ENCODE measurements around the gene PHLDB3.

The PHLDB3 gene

GRCh38 chr19:43496960-43497359, 7.6 kb downstream of the PHLDB3 start:
- no peak for DNase-seq

DNA sequence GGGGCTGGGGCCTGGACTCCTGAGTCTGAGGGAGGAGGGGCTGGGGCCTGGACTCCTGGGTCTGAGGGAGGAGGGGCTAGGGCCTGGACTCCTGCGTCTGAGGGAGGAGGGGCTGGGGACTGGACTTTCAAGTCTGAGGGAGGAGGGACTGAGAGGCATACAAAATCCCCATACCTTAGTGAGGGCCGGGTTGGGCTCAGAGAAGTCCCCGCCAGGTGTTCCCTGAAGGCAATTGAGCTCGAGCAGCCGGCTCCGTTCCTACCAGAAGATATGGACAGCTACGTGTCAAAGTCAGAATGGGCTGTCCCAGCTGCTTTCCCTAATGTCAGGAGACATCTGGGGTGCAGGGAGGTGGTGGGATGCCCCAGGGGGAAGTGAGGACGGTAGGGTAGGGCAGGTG, 9.5 kb downstream of the PHLDB3 start:
- no peak for DNase-seq

- DNase-seq: no peak
Measured at GRCh38 chr19:43490759-43491158, 13.8 kb downstream of the PHLDB3 start.

DNA sequence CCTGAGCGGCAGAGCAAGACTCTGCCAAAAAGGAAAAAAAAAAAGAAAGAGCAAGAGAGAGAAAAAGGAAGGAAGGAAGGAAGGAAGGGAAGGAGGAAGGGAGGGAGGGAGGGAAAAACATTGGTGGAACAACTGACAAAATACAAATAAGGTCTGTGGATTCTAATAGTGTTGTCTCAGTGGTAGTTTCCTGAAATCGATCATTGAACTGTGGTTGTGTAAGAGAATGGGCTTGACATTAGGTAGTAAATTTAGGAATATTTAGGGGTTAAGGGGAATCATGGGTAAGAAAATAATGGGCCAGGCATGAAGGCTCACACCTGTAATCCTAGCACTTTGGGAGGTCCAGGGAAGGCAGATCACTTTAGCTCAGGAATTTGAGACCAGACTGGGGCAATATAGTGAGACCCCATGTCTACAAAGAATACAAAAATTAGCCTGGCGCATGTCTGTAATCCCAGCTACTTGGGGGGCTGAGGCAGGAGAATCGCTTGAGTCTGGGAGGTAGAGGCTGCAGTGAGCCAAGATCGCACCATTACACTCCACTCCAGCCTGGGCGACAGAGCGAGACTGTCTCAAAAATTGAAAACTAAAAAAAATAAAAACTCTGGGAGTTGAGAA, 14.5 kb downstream of the PHLDB3 start:
- no peak for DNase-seq

GRCh38 chr19:43489310-43489709, 15.2 kb downstream of the PHLDB3 start:
- no peak for DNase-seq

GRCh38 chr19:43488179-43488578, 16.4 kb downstream of the PHLDB3 start:
- no peak for DNase-seq

GRCh38 chr19:43486412-43486811, 18.1 kb downstream of the PHLDB3 start:
- DNase-seq: no peak

DNA sequence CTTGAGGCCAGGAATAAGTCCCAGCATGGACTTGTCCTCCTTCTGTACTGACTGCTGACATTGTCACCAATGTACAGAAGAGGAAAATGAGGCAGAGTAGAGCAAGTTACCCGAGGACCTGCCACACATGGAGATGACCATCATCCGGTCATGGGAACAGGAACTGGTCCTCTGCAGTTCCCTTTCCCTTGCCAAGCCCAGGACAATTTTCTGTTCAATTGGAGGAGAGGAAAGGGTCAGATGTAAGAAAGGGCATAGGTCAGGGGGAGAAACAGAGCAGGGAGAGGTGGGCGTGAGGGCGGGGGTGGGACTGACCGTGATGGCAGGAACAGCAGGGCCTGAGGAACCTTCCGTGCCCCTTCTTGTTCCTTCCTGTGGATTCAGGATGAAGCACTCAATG, 18.6 kb downstream of the PHLDB3 start:
- no peak for DNase-seq

- no peak for DNase-seq
Measured at GRCh38 chr19:43483281-43483680, 21.3 kb downstream of the PHLDB3 start.

GRCh38 chr19:43482193-43482592, 22.4 kb downstream of the PHLDB3 start:
- DNase-seq: no peak

GRCh38 chr19:43481701-43482100, 22.8 kb downstream of the PHLDB3 start:
- no peak for DNase-seq

DNA sequence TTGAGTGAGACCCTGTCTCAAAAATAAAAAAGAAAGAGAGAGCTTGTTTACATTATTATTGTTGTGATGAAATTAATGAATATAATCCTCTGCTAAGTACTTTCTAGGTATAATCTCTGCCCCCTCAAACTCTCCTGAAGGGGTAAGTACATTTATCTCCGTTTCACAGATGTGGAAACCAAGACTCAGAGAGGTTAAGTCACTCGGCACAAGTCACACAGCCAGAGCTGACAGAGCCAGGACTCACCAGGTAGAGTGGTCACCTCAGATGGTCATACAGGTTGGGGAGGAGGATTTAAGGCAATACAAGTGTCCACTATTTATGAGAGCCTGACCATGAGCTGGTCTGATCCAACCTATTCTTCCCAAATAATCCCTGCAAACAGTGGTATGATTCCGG, 24.0 kb downstream of the PHLDB3 start:
- DNase-seq: no peak

GRCh38 chr19:43479961-43480561, 24.5 kb downstream of the PHLDB3 start:
- no peak for DNase-seq

DNA sequence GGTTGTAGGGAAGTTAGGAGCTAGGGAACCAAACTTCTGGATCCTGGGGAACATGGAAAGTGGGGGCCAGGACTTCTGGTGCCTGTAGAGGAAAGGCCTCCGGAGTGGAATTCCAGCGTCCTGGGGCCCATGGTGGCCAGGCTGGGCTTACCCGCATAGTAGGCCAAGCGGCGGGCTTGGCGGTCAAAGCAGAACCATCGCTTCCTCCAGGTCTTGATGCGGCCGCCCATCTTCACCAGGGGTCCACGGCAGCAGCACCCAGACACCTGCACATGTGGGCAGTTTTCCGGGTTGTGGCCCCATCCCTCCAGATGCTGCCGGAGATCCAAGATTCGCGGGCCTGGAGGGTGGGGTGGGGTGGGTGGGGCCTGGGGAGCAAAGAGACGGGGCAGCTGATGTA, 25.3 kb downstream of the PHLDB3 start:
- no peak for DNase-seq

DNA sequence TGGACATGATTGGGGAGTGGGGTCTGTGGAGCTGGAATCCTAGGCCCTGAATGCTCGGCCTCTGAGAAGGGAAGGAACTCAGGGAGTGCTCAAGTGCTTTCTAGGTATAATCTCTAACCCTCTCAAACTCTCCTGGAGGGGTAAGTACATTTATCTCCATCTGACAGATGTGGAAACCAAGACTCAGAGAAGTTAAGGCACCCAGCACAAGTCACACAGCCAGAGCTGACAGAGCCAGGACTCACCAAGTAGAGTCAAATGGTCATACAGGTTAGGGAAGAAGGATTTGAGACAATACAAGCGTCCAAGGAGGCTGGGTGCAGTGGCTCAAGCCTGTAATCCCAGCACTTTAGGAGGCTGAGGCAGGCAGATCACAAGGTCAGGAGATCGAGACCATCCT, 26.2 kb downstream of the PHLDB3 start:
- DNase-seq: no peak

DNA sequence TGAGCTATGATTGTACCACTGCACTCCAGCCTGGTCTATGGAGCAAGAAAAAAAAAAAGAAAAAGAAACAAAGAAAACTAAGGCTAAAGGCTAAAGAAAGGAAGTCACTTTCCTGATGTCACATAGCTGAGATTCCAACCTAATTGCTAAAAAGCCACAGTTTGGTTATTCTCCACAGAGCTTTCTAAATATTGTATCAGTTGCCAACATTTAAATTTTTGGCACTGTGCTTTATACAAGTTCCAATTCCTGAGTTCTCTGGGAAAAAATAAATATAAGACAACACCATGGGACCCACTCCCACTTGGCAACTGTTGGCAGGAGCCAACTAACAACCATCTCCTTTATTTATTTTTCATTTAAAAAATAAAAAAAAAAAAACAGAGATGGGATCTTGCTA, 27.9 kb downstream of the PHLDB3 start:
- DNase-seq: no peak

GRCh38 chr19:43474986-43475705, 29.4 kb downstream of the PHLDB3 start:
- peak in 1 of 2 experiments; percentile 59 for DNase-seq

DNA sequence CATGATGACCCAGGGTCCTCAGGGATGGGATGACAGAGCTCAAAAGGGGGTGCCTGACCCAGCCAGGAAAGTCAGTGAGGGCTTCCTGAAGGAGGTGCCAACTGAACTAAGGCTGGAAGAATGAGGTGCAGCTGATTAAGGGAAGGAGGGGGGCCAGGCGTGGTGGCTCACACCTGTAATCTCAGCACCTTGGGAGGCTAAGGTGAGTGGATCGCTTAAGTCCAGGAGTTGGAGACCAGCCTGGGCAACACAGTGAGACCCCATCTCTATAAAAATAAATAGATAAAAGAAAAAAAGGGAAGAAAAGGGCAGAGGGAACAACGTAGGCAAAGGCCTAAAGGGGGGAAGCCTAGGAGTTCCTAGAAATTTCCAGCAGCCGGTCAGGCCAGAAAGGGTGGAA, 30.1 kb downstream of the PHLDB3 start:
- DNase-seq: no peak

GRCh38 chr19:43471091-43471490, 33.5 kb downstream of the PHLDB3 start:
- DNase-seq: no peak

DNA sequence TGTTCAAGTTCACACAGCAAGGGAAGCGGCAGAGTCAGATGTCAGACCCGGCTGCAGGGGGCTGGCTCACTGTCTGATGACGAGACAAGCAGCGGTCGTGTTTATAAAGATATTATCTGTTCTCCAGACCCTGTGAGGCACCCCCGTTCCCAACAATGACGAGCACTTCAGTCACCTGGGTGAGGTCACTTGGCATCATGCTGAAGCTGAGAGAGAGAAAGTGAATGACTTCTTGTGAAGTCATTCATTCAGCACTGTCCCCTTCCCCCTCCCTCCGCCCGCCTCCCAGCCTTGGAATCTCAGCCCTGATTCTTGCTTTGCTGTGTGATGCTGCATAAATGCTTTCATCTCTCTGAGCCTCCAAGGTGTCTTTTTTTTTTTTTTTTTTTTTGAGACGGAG, 34.3 kb downstream of the PHLDB3 start:
- DNase-seq: no peak

DNA sequence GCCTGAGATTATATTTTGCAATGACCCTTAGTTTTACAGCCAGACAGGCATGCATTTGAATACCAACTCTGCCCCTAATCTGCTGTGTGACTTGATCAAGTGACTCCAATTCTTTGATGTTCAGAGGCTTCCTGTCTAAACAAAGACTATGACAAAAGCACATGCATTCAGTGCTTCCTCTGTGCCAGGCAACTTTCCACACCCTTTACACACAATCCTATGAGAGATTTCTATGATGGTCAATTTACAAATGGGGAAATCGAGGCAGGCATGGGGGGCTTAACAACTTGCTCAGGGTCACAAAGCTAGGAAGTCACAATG, 35.4 kb downstream of the PHLDB3 start:
- DNase-seq: no peak

- no peak for DNase-seq
Measured at GRCh38 chr19:43468354-43469159, 36.0 kb downstream of the PHLDB3 start.

DNA sequence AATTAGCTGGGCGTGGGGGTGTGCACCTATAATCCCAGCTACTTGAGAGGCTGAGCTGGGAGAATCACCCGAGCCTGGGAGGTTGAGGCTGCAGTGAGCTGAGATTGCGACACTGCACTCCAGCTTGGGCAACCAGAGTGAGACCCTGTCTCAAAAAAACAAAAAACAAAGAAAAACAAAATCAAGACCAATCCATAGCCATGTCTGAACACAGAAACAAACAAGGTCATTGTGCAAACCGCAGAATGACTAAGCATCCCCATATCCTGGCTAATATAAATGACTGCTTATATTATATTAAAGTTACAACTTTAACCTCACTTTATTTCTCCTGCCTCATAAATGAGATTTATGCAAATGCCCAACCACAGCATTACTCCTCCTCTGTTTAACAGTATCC, 36.8 kb downstream of the PHLDB3 start:
- DNase-seq: no peak

DNA sequence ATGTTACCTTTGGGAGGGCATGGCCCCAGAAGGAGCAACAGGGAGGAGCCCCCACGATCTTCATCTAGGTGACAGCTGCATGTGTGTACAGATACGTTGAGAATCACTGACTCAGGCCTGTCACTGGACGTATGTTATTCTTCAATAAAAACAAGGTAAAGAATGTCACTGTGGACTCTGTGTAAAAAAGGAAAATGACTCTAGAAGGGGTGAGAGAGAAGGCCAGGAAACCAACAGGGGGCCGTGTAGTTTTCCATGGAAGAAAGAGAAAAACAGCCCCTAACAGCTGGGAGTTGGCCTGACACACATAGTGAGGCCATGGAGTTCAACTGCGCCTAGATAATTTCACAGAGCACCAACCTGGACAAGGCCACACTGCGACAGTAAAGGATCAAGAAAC, 37.3 kb downstream of the PHLDB3 start:
- DNase-seq: no peak
